Stimulated activated CD8-positive, alpha-beta memory T cell treated with anti-CD3 and anti-CD28 coated beads, Interleukin-7, amount 100 ng/mL, for 48 hours (primary cell): ENCODE results near the gene FAM180B.
"Not testable (repeated sequence)": the region's sequence is repeated elsewhere in the genome, so short reads cannot be mapped to it uniquely, and the experiment has no call there.

Experiments used
- DNase-seq, 2 donors: peaks; one replicate each; pipeline ENCODE4 v3.0.0-alpha.2; 2020; ENCODE audit warnings: low read depth in 1 of 2; ENCODE audit errors: extremely low read depth in 1 of 2

The FAM180B gene, protein sequence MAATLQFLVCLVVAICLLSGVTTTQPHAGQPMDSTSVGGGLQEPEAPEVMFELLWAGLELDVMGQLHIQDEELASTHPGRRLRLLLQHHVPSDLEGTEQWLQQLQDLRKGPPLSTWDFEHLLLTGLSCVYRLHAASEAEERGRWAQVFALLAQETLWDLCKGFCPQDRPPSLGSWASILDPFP

GRCh38 chr11:47586098-47586855 lies at the start of gene FAM180B:
Gene FAM180B, plus strand, starts transcription at chr11:47586678. Its CDS starts 91 bp downstream, at chr11:47586769.
- DNase-seq = no peak

GRCh38 chr11:47536915-47537314 lies 49.6 kb upstream of the FAM180B start:
- no peak for DNase-seq

- DNase-seq = no peak
These were observed 47.5 kb upstream of the FAM180B start for GRCh38 chr11:47538741-47539565.

- no peak for DNase-seq
These were observed 46.8 kb upstream of the FAM180B start for GRCh38 chr11:47539681-47540039.

- DNase-seq = no peak
These were observed 45.4 kb upstream of the FAM180B start for GRCh38 chr11:47541070-47541469.

GRCh38 chr11:47545298-47545697 lies 41.2 kb upstream of the FAM180B start:
- no peak for DNase-seq

DNA sequence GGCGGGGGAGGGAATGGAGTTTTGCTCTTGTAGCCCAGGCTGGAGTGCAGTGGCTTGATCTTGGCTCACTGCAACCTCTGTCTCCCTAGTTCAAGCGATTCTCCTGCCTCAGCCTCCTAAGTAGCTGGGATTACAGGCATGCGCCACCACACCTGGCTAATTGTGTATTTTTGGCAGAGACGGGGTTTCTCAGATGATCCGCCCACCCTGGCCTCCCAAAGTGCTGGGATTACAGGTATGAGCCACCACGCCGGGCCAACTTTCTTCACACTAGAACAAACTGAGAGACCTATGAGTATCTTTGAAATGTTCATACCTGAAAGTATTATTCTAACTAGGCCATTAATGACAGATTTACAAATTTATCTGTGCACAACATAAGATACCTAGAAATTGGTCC lies 40.2 kb upstream of the FAM180B start:
- not testable (repeated sequence) for DNase-seq

DNA sequence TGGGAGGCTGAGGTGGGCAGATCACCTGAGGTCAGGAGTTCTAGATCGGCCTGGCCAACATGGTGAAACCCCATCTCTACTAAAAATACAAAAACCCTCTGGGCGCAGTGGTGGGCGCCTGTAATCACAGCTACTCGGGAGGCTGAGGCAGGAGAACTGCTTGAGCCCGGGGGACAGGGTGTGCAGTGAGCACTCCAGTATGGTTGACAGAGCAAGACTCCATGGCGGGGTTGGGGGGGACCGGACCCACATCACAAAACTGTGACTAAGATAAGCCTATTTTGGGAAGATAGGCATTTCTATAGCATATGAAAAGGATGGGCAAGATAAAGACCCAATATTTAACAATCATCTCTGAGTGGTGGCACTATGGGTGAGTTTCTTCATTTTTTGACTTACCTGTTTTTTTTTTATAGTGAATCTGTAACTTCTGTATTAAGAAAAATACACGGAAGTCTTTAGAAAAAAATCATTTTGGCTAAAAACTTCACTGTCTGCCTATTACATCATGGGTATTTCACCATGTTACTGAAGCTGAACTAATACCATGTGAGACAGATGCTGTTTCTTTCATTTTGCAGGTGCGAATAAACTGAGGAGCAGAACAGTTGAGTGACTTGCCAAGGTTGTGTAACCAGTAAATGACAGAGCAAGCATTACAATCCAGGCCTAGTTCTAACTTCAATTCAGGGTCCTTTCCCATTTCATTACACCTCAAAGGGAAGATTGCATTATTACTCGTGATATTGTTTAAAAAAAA lies 36.0 kb upstream of the FAM180B start:
- no peak for DNase-seq

DNA sequence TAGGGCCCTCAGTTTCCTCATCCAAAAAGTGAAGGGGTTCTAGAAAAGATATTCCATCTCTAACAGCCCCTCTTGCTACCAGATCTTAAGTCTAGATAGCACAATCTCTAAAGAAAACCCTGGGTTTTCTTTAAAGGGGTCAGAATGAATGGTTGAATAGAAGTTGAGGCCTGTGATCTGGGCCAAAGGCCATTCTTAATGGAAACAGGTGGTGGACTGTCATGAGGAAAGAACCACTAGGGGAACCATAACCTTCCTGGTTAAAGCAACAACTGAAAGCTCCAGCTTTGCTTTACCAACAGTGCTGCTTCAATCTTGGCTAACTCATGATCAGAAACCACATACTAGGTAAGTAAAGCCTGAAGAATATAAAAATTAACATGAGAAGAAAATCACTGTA lies 35.4 kb upstream of the FAM180B start:
- no peak for DNase-seq

GRCh38 chr11:47552056-47552565 lies 34.4 kb upstream of the FAM180B start:
- DNase-seq = no peak

GRCh38 chr11:47552566-47553405 lies 33.7 kb upstream of the FAM180B start, which contains the start of gene CELF1:
Gene CELF1, minus strand, starts transcription at chr11:47553132. Its CDS starts 53,609 bp downstream, at chr11:47499523.
- peak; percentile 86 to 90 for DNase-seq

GRCh38 chr11:47553406-47553743 lies 33.1 kb upstream of the FAM180B start:
- no peak for DNase-seq

- DNase-seq = not testable (repeated sequence)
These were observed 29.5 kb upstream of the FAM180B start for GRCh38 chr11:47557004-47557403.

- DNase-seq = no peak
These were observed 27.8 kb upstream of the FAM180B start for GRCh38 chr11:47558695-47559094.

GRCh38 chr11:47560426-47560825 lies 26.1 kb upstream of the FAM180B start:
- no peak for DNase-seq

- DNase-seq = not testable (repeated sequence)
These were observed 24.1 kb upstream of the FAM180B start for GRCh38 chr11:47562393-47562792.

DNA sequence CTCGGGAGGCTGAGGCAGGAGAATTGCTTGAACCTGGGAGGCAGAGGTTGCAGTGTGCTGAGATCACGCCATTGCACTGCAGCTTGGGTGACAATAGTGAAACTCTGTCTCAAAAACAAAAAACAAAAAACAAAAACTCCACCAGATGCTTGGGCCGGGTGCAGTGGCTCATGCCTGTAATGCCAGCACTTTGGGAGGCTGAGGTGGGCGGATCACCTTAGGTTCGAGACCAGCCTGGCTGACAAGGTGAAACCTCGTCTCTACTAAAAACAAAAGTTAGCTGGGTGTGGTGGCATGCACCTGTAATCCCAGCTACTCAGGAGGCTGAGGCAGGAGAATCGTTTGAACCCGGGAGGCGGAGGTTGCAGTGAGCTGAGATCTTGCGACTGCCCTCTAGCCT lies 22.1 kb upstream of the FAM180B start:
- not testable (repeated sequence) for DNase-seq

- DNase-seq = no peak
These were observed 21.5 kb upstream of the FAM180B start for GRCh38 chr11:47564933-47565339.

DNA sequence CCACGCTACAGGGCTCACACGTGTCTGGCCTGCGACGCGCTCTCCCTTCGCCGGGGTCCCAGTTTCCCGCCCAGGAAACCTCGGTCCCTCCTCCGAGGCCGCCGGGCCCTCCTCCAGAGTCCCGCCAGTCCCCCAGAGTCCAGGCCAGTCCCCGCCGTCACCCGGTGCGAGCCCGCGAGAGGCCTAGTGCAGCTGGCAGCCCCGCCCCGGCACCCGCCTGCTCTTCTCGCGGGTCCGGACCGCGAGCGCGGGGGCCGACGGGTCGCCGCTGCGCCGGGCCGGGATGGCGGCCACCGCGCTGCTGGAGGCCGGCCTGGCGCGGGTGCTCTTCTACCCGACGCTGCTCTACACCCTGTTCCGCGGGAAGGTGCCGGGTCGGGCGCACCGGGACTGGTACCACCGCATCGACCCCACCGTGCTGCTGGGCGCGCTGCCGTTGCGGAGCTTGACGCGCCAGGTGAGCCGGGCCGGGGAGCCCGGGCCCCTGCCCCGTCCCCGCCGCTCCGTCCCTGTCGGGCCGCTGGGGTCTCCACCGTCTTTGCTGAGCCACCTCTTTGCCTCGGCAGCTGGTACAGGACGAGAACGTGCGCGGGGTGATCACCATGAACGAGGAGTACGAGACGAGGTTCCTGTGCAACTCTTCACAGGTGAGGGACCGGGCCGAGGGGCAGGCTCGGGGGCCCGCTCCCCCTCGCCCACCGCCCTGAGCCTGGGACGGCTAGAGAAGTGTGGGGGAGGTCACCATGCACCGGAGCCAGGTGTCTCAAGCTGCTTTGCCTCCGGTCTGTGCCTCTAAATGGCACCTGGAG lies 20.9 kb upstream of the FAM180B start, which contains the start of gene PTPMT1:
Gene PTPMT1, plus strand, starts transcription at position 260 of the 809 bp plus-strand sequence. Its CDS starts 24 bp downstream, at position 284.
- peak; percentile 62 to 70 for DNase-seq
